ENCODE measurements around the gene COL16A1.

COL16A1 gene

GRCh38 chr1:31703431-31704270, at the start of gene COL16A1:
TSS of gene COL16A1 (minus strand) at chr1:31704017. CDS start at chr1:31702193, 1,824 bp downstream.
- H3K36me3 Mint-ChIP-seq: no peaks in the 10 kb centered on the region
- peak within 1 kb of the TSS; percentile 22 for H3K4me3 Mint-ChIP-seq
- H3K27ac Mint-ChIP-seq: peak within 1 kb of the TSS; percentile 58
- peaks cover 34% of the 10 kb centered on the region for H3K27me3 Mint-ChIP-seq
- no peaks in the 10 kb centered on the region for H3K9me3 Mint-ChIP-seq
- ATAC-seq: no peak
- peaks cover 70% of the 10 kb centered on the region for H3K4me1 Mint-ChIP-seq

- no peaks in the 10 kb centered on the region for H3K27me3 Mint-ChIP-seq
- no peak overlapping the region for H3K27ac Mint-ChIP-seq
- peaks cover 32% of the 10 kb centered on the region for H3K4me1 Mint-ChIP-seq
- no peaks in the 10 kb centered on the region for H3K36me3 Mint-ChIP-seq
- H3K9me3 Mint-ChIP-seq: no peaks in the 10 kb centered on the region
- H3K4me3 Mint-ChIP-seq: no peak overlapping the region
- no peak for ATAC-seq
Observed at GRCh38 chr1:31752952-31753475, 49.2 kb upstream of the COL16A1 start.

- Mint-ChIP-seq H3K4me3 (no peak overlapping the region), H3K4me1 (peaks cover 36% of the 10 kb centered on the region), H3K9me3 (no peaks in the 10 kb centered on the region), H3K36me3 (no peaks in the 10 kb centered on the region), H3K27ac (no peak overlapping the region), H3K27me3 (no peaks in the 10 kb centered on the region)
- ATAC-seq: no peak
Observed at GRCh38 chr1:31752258-31752657, 48.4 kb upstream of the COL16A1 start.

- Mint-ChIP-seq H3K27me3 (no peaks in the 10 kb centered on the region), H3K27ac (no peak overlapping the region), H3K4me3 (no peak overlapping the region), H3K36me3 (no peaks in the 10 kb centered on the region), H3K9me3 (no peaks in the 10 kb centered on the region), H3K4me1 (peaks cover 40% of the 10 kb centered on the region)
- ATAC-seq: no peak
Observed at GRCh38 chr1:31751822-31752241, 48.0 kb upstream of the COL16A1 start.

- H3K27ac Mint-ChIP-seq: peak overlapping the region; percentile 35
- no peak overlapping the region for H3K4me3 Mint-ChIP-seq
- no peaks in the 10 kb centered on the region for H3K27me3 Mint-ChIP-seq
- no peaks in the 10 kb centered on the region for H3K36me3 Mint-ChIP-seq
- H3K9me3 Mint-ChIP-seq: no peaks in the 10 kb centered on the region
- peaks cover 49% of the 10 kb centered on the region for H3K4me1 Mint-ChIP-seq
- peak; percentile 79 for ATAC-seq
Observed at GRCh38 chr1:31750858-31751510, 47.2 kb upstream of the COL16A1 start.

- no peak for ATAC-seq
- Mint-ChIP-seq H3K27me3 (no peaks in the 10 kb centered on the region), H3K4me1 (peaks cover 58% of the 10 kb centered on the region), H3K4me3 (no peak overlapping the region), H3K36me3 (no peaks in the 10 kb centered on the region), H3K27ac (peak overlapping the region; percentile 35), H3K9me3 (no peaks in the 10 kb centered on the region)
Observed at GRCh38 chr1:31749785-31750735, 46.2 kb upstream of the COL16A1 start.

- ATAC-seq: no peak
- no peaks in the 10 kb centered on the region for H3K9me3 Mint-ChIP-seq
- no peaks in the 10 kb centered on the region for H3K36me3 Mint-ChIP-seq
- no peak overlapping the region for H3K27ac Mint-ChIP-seq
- H3K27me3 Mint-ChIP-seq: no peaks in the 10 kb centered on the region
- H3K4me3 Mint-ChIP-seq: no peak overlapping the region
- H3K4me1 Mint-ChIP-seq: peaks cover 75% of the 10 kb centered on the region
Observed at GRCh38 chr1:31748365-31748764, 44.5 kb upstream of the COL16A1 start.

- H3K27me3 Mint-ChIP-seq: no peaks in the 10 kb centered on the region
- no peak for ATAC-seq
- peak overlapping the region; percentile 81 for H3K27ac Mint-ChIP-seq
- peaks cover 74% of the 10 kb centered on the region for H3K4me1 Mint-ChIP-seq
- no peaks in the 10 kb centered on the region for H3K36me3 Mint-ChIP-seq
- no peak overlapping the region for H3K4me3 Mint-ChIP-seq
- H3K9me3 Mint-ChIP-seq: no peaks in the 10 kb centered on the region
Observed at GRCh38 chr1:31747304-31747703, 43.5 kb upstream of the COL16A1 start.

GRCh38 chr1:31746687-31747086, 42.9 kb upstream of the COL16A1 start:
- H3K27ac Mint-ChIP-seq: peak overlapping the region; percentile 81
- ATAC-seq: no peak
- no peaks in the 10 kb centered on the region for H3K9me3 Mint-ChIP-seq
- no peaks in the 10 kb centered on the region for H3K27me3 Mint-ChIP-seq
- H3K36me3 Mint-ChIP-seq: no peaks in the 10 kb centered on the region
- H3K4me3 Mint-ChIP-seq: peak overlapping the region; percentile 9
- H3K4me1 Mint-ChIP-seq: peaks cover 68% of the 10 kb centered on the region

- Mint-ChIP-seq H3K4me1 (peaks cover 62% of the 10 kb centered on the region), H3K27ac (peak overlapping the region; percentile 81), H3K9me3 (no peaks in the 10 kb centered on the region), H3K4me3 (no peak overlapping the region), H3K27me3 (no peaks in the 10 kb centered on the region), H3K36me3 (no peaks in the 10 kb centered on the region)
- ATAC-seq: no peak
Observed at GRCh38 chr1:31745946-31746670, 42.3 kb upstream of the COL16A1 start.

- H3K27me3 Mint-ChIP-seq: no peaks in the 10 kb centered on the region
- ATAC-seq: peak; percentile 42
- H3K9me3 Mint-ChIP-seq: no peaks in the 10 kb centered on the region
- peak overlapping the region; percentile 81 for H3K27ac Mint-ChIP-seq
- H3K36me3 Mint-ChIP-seq: no peaks in the 10 kb centered on the region
- peaks cover 59% of the 10 kb centered on the region for H3K4me1 Mint-ChIP-seq
- no peak overlapping the region for H3K4me3 Mint-ChIP-seq
Observed at GRCh38 chr1:31745096-31745945, 41.5 kb upstream of the COL16A1 start.

- H3K4me3 Mint-ChIP-seq: peak overlapping the region; percentile 56
- H3K36me3 Mint-ChIP-seq: no peaks in the 10 kb centered on the region
Observed at GRCh38 chr1:31744165-31744888, 40.5 kb upstream of the COL16A1 start.

More at GRCh38 chr1:31744165-31744888, 40.5 kb upstream of the COL16A1 start:
- peak; percentile 91 for ATAC-seq
- Mint-ChIP-seq H3K27ac (peak overlapping the region; percentile 81), H3K27me3 (no peaks in the 10 kb centered on the region), H3K4me1 (peaks cover 59% of the 10 kb centered on the region), H3K9me3 (no peaks in the 10 kb centered on the region)
